Heart right ventricle (tissue), 16 donors: ENCODE data around the gene LILRA5. TPM values are rescaled to one million over a fixed set of nuclear protein-coding genes. Genes with fewer than 3 reads are reported as not detected.
A peak's percentile ranks its signal among the peaks of the same experiment; 100 is the strongest.
"Not testable (repeated sequence)": the region's sequence is repeated elsewhere in the genome, so short reads cannot be mapped to it uniquely, and the experiment has no call there.

ENCODE experiments used
- ATAC-seq, 8 donors: fragments of 200-7000 bp; cut with Tn5 transposase; one replicate each; pipeline ENCODE4 v1.9.1; 2020; ENCODE audit warnings: mild to moderate bottlenecking in 8 of 8, moderate library complexity in 8 of 8, moderate number of reproducible peaks in 1 of 8
- DNase-seq, 2 donors: peaks; one replicate each; pipeline ENCODE4 v3.0.0-alpha.2; 2020
- H3K27ac ChIP-seq, 10 donors: fragments of 200-600 bp; sonication (generic) in 2 of 10; one replicate each; pipeline versions ENCODE4 v1.5.0 to v1.8.0; 2020 to 2022; ENCODE audit warnings: mild to moderate bottlenecking in 3 of 10
- H3K27me3 ChIP-seq, 7 donors: fragments of 200-600 bp; one replicate each; pipeline ENCODE4 v1.8.0; 2021 to 2022; ENCODE audit warnings: mild to moderate bottlenecking in 2 of 7
- H3K36me3 ChIP-seq, 9 donors: fragments of 200-600 bp; sonication (generic) in 1 of 9; one replicate each; pipeline versions ENCODE4 v1.5.0 to v1.8.0; 2020 to 2022; ENCODE audit warnings: mild to moderate bottlenecking in 2 of 9
- H3K4me1 ChIP-seq, 9 donors: fragments of 200-600 bp; sonication (generic) in 1 of 9; one replicate each; pipeline versions ENCODE4 v1.5.0 to v1.8.0; 2020 to 2022; ENCODE audit warnings: mild to moderate bottlenecking in 4 of 9
- H3K4me3 ChIP-seq, 10 donors: fragments of 200-600 bp; sonication (generic) in 2 of 10; one replicate each; pipeline versions ENCODE4 v1.5.0 to v1.8.0; 2020 to 2022; ENCODE audit warnings: mild to moderate bottlenecking in 7 of 10, moderate library complexity in 2 of 10
- H3K9me3 ChIP-seq, 11 donors: fragments of 200-600 bp in 10 of 11; sonication (generic) in 2 of 11; one replicate each; pipeline versions ENCODE4 v1.5.0 to v1.8.0; 2013 to 2022; ENCODE audit warnings: mild to moderate bottlenecking in 2 of 11, control low read depth in 1 of 11, moderate library complexity in 1 of 11
- WGBS, 2 donors: extraction: QIAGEN DNeasy Blood & Tissue Kit; methylation state at CpG; one replicate each; pipeline ENCODE4 v1.1.7; 2013; ENCODE audit warnings: inconsistent platforms in 1 of 2; 5-methylcytosine and 5-hydroxymethylcytosine counted together
- intact Hi-C, 10 donors: fragments of 100-400 bp; cut with DNase I; formaldehyde crosslinking; loops; one replicate each; pipeline versions ENCODE4 v1.11.1 to v1.14.2; 2022
- polyA plus RNA-seq, 2 donors: library from polyadenylated mRNA; stranded (reverse); fragments of 200-250 nt; gene quantifications; one replicate each; pipeline ENCODE4 v1.2.3, GENCODE V29; 2013
- total RNA-seq, 10 donors: library from RNA; stranded (reverse); fragmentation: NEBNext Ultra II Directional in 3 of 10; extraction: Animal tissue kit (Norgen Biotek cat#: 25700) in 3 of 10; gene quantifications; one replicate each; pipeline versions ENCODE4 v1.2.1 to v1.2.4, GENCODE V29; 2021 to 2023
- TF ChIP-seq, protein P1 (sequence below), 9 donors: fragments of 200-600 bp; sonication (generic) in 2 of 9; IDR thresholded peaks; one replicate each; pipeline versions ENCODE4 v1.5.0 to v1.8.0; 2021 to 2022; ENCODE audit warnings: antibody characterized with exemption in 9 of 9, mild to moderate bottlenecking in 5 of 9, moderate library complexity in 1 of 9
- donor health status: Arrhythmogenic right ventricular cardiomyopathy.
- donor health status: ischemic (EF 13 %, LVEDD 7.1; RV severe dilation, severe dysfunction).
- donor health status: healthy with polysubstance abuse.
- donor health status: DM: no; HTN: yes; CAD: no.
- donor health status: DM: no; HTN: no; CAD: no.
- donor health status: ischemic (EF 25% LVEDD 6.9; RV normal size, moderate dysfunction).
- donor health status: ischemic (EF 25% LVEDD 5.7; RV mildly dilated, moderate dysfunction).
- donor health status: healthy.
- donor health status: DM: yes; HTN: yes; CAD: no.
- donor health status: Ischemic cardiomyopathy.
- donor health status: ischemic (EF 35%, LVEDD 5.7; RV mildly dilated, moderate dysfunction).
- donor health status: nonischemic (EF 11% LVEDD 7.7; RV severe dilation, severe dysfunction).
- donor health status: DM: yes; HTN: yes; CAD: no.
- donor health status: PGD.
- donor health status: ischemic (EF 29% LVEDD 5.4; RV normal size, mild dysfunction).
- donor health status: nonischemic (EF 23%, LVEDD 6.1; RV moderate dilation, normal function).

Gene LILRA5
- total and polyA plus RNA-seq, 12 donors, result 0.26 to 8.5 (median 1.3) TPM

DNA sequence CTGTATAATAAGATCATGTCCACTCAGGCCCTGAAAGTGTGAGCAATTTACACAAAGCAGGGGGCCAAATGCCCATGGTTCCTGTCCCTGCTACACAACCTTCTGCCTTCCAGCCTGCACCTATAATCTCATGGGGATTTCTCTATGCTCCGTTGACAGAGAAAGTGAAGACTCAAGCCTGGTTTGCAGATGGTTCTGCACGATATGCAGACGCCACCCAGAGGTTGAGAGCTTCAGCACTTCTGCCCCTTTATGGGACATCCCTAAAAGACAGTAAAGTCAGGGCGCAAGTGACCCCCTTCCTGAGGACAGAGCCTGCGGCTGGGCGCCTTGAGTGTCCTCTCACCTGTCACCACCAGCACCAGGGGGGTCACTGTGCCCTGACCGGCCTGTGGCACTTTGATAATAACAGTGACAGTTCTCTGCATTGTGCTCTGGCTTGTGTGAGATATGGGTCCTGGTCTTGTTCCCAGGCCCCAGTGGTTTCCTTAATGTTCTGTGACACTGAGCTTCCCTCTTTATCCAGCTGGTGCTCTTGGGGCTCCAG lies 15.1 kb downstream of the LILRA5 start:
- H3K9me3 ChIP-seq, result peaks cover 0 to 2% (median 0%) of the 10 kb centered on the region in 11 donors
- intact Hi-C loops, result no loop called here
- 36 to 43% methylated on average over 7 of the region's 7 CpGs for WGBS, 2 donors
- H3K36me3 ChIP-seq, result no peaks in the 10 kb centered on the region
- peaks cover 0 to 18% (median 0%) of the 10 kb centered on the region in 9 donors for H3K4me1 ChIP-seq
- no peak for ATAC-seq
- TF ChIP-seq, protein P1, sequence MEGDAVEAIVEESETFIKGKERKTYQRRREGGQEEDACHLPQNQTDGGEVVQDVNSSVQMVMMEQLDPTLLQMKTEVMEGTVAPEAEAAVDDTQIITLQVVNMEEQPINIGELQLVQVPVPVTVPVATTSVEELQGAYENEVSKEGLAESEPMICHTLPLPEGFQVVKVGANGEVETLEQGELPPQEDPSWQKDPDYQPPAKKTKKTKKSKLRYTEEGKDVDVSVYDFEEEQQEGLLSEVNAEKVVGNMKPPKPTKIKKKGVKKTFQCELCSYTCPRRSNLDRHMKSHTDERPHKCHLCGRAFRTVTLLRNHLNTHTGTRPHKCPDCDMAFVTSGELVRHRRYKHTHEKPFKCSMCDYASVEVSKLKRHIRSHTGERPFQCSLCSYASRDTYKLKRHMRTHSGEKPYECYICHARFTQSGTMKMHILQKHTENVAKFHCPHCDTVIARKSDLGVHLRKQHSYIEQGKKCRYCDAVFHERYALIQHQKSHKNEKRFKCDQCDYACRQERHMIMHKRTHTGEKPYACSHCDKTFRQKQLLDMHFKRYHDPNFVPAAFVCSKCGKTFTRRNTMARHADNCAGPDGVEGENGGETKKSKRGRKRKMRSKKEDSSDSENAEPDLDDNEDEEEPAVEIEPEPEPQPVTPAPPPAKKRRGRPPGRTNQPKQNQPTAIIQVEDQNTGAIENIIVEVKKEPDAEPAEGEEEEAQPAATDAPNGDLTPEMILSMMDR (IDR thresholded peaks at IDR 0.05), result peak in 1 of 9 donors; percentile 16
- no peak overlapping the region for H3K27ac ChIP-seq
- no peak overlapping the region for H3K4me3 ChIP-seq
- H3K27me3 ChIP-seq, result peaks cover 0 to 36% (median 16%) of the 10 kb centered on the region in 7 donors
- DNase-seq, result no peak

DNA sequence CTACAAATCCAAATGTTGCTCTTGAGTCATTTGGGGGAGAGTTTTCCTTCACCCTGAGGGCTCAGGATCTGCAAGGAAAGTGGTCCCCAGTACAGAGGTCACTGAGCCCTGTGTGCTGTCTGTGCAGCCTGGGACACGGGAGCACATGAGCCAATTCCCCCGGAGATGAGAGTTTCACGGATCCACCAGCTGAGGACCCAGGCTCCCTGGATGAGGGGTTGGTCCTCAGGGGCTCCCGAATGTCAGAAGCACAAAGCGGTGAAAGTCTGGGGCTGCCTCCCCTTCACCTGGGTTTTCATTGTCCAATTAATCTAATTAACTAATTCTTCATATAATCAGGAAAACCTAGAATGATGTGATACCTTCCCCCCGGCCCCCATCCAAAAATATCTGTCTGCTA lies 18.4 kb downstream of the LILRA5 start:
- H3K36me3 ChIP-seq, result no peaks in the 10 kb centered on the region
- ATAC-seq, result no peak
- intact Hi-C loops, result loop anchor here in 1 of 10 donors (5.0 kb wide), 1 partner anchor 283 kb away; no protein-coding TSS in a partner anchor
- H3K27ac ChIP-seq, result no peak overlapping the region
- WGBS, 2 donors, result 90 to 92% methylated on average over 6 of the region's 6 CpGs
- DNase-seq, result no peak
- H3K4me1 ChIP-seq, result peaks cover 0 to 7% (median 0%) of the 10 kb centered on the region in 9 donors
- H3K27me3 ChIP-seq, result peaks cover 0 to 41% (median 16%) of the 10 kb centered on the region in 7 donors
- H3K9me3 ChIP-seq, result peaks cover 0 to 2% (median 0%) of the 10 kb centered on the region in 11 donors
- no peak overlapping the region for H3K4me3 ChIP-seq
- TF ChIP-seq, protein P1 (IDR thresholded peaks at IDR 0.05), result no peak

DNA sequence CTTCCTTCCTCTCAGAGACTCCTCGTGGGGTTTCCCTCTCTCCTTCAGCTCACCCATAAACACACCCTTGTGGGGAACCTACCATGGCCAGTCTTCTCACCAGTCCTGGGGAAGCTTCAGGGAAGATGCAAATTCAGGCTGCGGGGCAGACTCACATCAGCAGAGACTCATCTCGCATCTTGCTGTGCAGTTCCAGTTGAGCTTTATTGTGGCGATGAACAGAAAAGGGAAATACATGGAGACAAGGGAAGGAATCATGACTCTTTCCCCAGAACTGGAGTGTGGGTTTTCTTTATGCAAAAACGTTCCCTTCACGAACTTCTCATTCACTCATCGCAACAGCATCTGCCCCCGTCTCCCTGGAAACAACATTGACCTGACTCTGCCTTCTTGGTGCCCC lies 23.8 kb downstream of the LILRA5 start:
- DNase-seq, H3K9me3 ChIP-seq, intact Hi-C loops, H3K27ac ChIP-seq, H3K4me3 ChIP-seq, ATAC-seq, H3K4me1 ChIP-seq, H3K36me3 ChIP-seq: not testable (repeated sequence)
- H3K27me3 ChIP-seq, result peaks cover 0 to 14% (median 10%) of the 10 kb centered on the region in 7 donors
- WGBS, 2 donors, result 53 to 62% methylated on average over 8 of the region's 8 CpGs

DNA sequence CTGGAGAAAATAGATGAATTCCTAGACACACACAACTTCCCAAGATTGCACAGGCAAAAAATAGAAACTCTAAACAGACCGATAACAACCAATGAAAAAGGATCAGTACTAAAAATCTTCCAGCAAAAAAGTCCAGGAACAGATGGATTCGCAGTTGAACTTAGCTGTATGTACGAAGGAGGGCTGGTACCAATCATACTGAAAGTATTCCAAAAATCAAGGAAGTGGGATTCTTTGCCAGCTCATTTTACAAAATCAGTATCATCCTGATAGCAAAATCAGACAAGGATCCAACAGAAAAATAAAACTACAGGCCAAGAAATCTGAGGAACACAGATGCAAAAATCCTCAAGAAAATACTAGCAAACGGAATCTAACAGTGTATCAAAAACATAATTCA lies 25.5 kb downstream of the LILRA5 start:
- H3K27me3 ChIP-seq, result peaks cover 0 to 19% (median 14%) of the 10 kb centered on the region in 7 donors
- WGBS, 2 donors, result 72 to 79% methylated on average over 4 of the region's 4 CpGs
- intact Hi-C loops, result no loop called here
- DNase-seq (no peak), ATAC-seq (no peak)
- no peak overlapping the region for H3K27ac ChIP-seq
- TF ChIP-seq, protein P1 (IDR thresholded peaks at IDR 0.05), result no peak
- H3K4me1 ChIP-seq, result peaks cover 0 to 24% (median 0%) of the 10 kb centered on the region in 9 donors
- no peak overlapping the region for H3K4me3 ChIP-seq
- no peaks in the 10 kb centered on the region for H3K36me3 ChIP-seq
- H3K9me3 ChIP-seq, result no peaks in the 10 kb centered on the region

DNA sequence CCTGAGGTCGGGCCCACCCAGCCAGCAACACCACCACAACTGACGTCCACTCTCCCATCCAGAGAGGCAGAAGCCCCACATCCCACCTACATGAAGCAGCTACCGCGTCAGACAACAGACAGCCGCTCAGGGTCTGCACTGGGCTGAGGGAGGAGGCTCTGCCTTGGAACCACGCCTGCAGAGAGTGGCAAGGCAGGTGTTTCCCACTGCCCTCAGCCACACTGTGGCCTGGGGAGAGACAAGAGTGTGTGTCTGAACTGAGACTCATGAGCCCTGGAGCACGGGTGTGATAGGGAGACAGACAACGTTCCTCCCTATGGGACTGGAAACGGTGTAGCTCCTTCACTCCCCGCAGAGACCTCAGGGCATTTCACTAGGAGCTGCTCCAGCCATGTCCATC lies 26.7 kb downstream of the LILRA5 start:
- Histone ChIP-seq H3K27me3 (peaks cover 0 to 28% (median 21%) of the 10 kb centered on the region in 7 donors), H3K4me1 (peaks cover 0 to 36% (median 0%) of the 10 kb centered on the region in 9 donors)
- H3K27ac ChIP-seq, DNase-seq, H3K4me3 ChIP-seq, ATAC-seq, H3K9me3 ChIP-seq, intact Hi-C loops, H3K36me3 ChIP-seq: not testable (repeated sequence)
- 70 to 81% methylated on average over 3 to 10 of the region's 10 CpGs for WGBS, 2 donors

DNA sequence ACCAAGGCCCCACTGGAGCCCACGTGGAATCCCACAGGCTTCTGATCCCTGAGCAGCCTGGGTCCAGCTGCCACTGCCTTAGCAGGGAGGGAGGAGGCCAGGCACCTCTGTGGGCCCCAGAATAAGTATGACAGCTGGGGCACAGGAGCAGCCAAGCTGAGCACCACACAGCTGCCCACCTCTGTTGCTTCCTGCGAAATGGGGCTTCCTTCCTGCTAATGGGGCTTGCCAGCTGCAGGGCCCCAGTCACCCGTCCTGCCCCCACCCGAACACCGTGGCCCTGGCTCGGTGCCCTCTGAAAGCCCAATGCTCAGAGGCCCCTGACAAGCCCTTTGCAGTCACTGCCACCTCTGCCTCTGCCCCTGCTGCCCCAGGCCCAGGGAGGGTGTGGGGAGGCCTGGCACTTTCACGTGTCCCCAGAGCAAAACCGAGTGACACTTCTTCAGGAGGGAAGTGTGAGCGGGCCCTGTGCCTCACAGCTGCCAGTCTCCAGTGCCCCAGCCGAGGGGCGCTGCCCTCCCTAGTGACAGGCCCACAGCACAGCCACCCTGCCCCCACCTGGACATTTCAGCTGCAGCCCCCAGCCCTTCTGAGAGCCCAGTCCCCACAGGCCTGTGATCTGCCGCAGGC lies 27.4 kb downstream of the LILRA5 start:
- H3K27ac ChIP-seq, H3K9me3 ChIP-seq, H3K36me3 ChIP-seq, H3K4me3 ChIP-seq, DNase-seq, intact Hi-C loops: not testable (repeated sequence)
- ATAC-seq, result peak in 4 of 8 donors; percentile 30 to 55 (median 36)
- peaks cover 0 to 33% (median 22%) of the 10 kb centered on the region in 7 donors for H3K27me3 ChIP-seq
- 64 to 74% methylated on average over 9 to 11 of the region's 12 CpGs for WGBS, 2 donors
- H3K4me1 ChIP-seq, result peaks cover 0 to 38% (median 0%) of the 10 kb centered on the region in 9 donors
